ENCODE measurements around the gene PTH1R. TPM values are rescaled to one million over a fixed set of nuclear protein-coding genes. Genes with fewer than 3 reads are reported as not detected.

PTH1R gene
- total and polyA plus RNA-seq, 8 donors: 2.6 to 22.4 (median 3.8) TPM

DNA sequence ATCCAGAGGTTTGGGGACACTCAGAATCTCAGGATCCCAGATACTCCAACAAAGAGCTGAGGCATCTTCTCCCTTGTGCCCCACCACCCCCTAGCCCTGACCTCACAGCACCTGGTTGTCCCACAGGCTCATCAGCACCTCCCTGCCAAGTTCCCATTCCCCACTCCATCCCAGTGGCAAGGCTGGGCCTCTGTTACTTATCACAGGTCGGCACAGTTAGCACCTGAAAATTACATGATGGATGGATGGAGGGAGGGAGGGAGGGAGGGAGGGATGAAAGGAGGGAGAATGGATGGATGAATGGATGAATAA lies 27.1 kb upstream of the PTH1R start:
- Histone ChIP-seq H3K36me3 (no peaks in the 10 kb centered on the region), H3K4me1 (peaks cover 11 to 16% (median 15%) of the 10 kb centered on the region in 4 donors), H3K27ac (no peak overlapping the region), H3K9me3 (no peaks in the 10 kb centered on the region), H3K4me3 (no peak overlapping the region), H3K27me3 (no peaks in the 10 kb centered on the region)
- DNase-seq: peak in 1 of 2 donors; percentile 20
- intact Hi-C loops (cut with DNase I; ENCODE audit: low total_unique reads): no loop called here
- TF ChIP-seq, protein P1, sequence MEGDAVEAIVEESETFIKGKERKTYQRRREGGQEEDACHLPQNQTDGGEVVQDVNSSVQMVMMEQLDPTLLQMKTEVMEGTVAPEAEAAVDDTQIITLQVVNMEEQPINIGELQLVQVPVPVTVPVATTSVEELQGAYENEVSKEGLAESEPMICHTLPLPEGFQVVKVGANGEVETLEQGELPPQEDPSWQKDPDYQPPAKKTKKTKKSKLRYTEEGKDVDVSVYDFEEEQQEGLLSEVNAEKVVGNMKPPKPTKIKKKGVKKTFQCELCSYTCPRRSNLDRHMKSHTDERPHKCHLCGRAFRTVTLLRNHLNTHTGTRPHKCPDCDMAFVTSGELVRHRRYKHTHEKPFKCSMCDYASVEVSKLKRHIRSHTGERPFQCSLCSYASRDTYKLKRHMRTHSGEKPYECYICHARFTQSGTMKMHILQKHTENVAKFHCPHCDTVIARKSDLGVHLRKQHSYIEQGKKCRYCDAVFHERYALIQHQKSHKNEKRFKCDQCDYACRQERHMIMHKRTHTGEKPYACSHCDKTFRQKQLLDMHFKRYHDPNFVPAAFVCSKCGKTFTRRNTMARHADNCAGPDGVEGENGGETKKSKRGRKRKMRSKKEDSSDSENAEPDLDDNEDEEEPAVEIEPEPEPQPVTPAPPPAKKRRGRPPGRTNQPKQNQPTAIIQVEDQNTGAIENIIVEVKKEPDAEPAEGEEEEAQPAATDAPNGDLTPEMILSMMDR (IDR thresholded peaks at IDR 0.05): no peak
- TF ChIP-seq EP300 (IDR thresholded peaks at IDR 0.05) (no peak), POLR2AphosphoS5 (IDR thresholded peaks at IDR 0.05) (no peak), POLR2A (IDR thresholded peaks at IDR 0.05) (no peak)
- 31 to 74% (median 52%) methylated on average over 1 of the region's 1 CpG for WGBS, 5 donors

DNA sequence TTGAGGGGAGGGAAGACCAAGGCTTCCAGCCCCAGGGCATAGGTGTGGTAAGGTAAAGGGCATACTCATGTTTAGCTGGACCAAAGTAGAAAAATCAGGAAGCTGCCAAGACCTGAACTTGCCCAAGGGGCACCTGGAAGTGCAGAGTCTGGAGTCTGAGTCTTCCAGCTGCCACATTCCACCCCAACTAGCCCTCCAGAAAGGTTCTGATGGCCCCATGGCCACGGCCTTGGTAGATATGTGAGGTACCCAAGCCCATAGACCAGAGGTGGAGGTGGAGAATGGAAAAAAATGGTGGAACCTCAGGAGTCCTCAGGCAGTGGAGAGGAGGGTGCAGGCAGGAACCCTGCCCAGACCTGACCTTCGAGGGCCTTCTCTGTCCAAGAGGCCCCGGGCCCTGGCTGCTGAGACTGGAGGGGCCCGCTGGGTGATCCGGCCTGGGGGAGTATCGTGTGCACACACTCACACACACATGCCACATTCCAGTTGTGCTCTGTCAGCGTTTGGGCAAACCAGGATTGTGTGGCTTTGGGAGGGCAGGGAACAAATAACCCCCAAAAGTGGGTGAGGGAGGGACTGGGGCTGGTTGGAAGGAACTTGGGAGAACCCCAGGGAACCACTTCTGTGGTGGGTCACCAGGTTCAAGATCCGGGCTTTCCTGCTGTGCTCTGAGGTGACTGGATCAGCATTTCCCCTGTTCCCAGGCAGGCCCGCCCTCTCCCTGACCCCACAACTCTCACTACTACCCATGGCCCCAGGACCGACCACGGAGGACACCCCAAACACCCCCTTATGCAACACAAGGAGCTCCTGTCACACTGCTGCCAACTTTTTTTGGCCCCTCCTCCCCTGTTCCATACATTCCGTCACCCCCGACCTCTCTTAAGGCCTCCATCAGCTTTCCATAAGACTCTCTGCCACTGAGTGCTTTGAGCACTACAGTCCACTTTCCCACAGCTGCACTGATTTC lies 25.9 kb upstream of the PTH1R start:
- no peak overlapping the region for H3K27ac ChIP-seq
- no peaks in the 10 kb centered on the region for H3K36me3 ChIP-seq
- 78 to 84% (median 81%) methylated on average over 13 of the region's 13 CpGs for WGBS, 5 donors
- peak in 1 of 2 donors; percentile 7 for DNase-seq
- peaks cover 2 to 4% (median 2%) of the 10 kb centered on the region in 4 donors for H3K4me1 ChIP-seq
- H3K9me3 ChIP-seq: no peaks in the 10 kb centered on the region
- TF ChIP-seq POLR2A (IDR thresholded peaks at IDR 0.05) (no peak), EP300 (IDR thresholded peaks at IDR 0.05) (no peak), POLR2AphosphoS5 (IDR thresholded peaks at IDR 0.05) (no peak)
- TF ChIP-seq, protein P1 (IDR thresholded peaks at IDR 0.05): no peak
- intact Hi-C loops (cut with DNase I; ENCODE audit: low total_unique reads): no loop called here
- no peak overlapping the region for H3K4me3 ChIP-seq
- peaks cover 0 to 2% (median 0%) of the 10 kb centered on the region in 3 donors for H3K27me3 ChIP-seq

DNA sequence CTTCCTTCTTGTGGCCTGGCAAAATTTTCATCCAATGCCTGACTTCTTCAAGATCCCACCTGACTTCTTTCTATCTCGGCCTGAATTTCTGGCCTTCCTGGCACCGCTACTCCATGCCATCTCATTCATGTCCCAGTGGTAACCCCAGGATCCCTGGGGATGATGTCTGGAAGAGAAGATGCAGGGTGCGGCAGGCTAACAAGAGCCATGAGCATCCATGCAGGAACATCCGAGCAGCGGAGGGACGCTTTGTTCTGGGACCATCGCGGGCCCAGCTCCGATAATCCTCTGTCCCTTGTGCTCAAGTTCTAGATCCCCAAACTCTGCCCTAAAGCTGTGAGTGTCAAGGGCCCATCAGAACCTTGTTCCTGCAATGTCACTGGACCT lies 25.2 kb upstream of the PTH1R start:
- intact Hi-C loops (cut with DNase I; ENCODE audit: low total_unique reads): no loop called here
- no peak overlapping the region for H3K4me3 ChIP-seq
- no peaks in the 10 kb centered on the region for H3K9me3 ChIP-seq
- DNase-seq: no peak
- H3K27ac ChIP-seq: no peak overlapping the region
- WGBS, 5 donors: 91 to 96% (median 94%) methylated on average over 9 of the region's 9 CpGs
- H3K4me1 ChIP-seq: no peaks in the 10 kb centered on the region
- no peaks in the 10 kb centered on the region for H3K36me3 ChIP-seq
- TF ChIP-seq POLR2A (IDR thresholded peaks at IDR 0.05): no peak
- TF ChIP-seq, protein P1 (IDR thresholded peaks at IDR 0.05): no peak
- TF ChIP-seq POLR2AphosphoS5 (IDR thresholded peaks at IDR 0.05): no peak
- TF ChIP-seq EP300 (IDR thresholded peaks at IDR 0.05): no peak
- peaks cover 0 to 8% (median 0%) of the 10 kb centered on the region in 3 donors for H3K27me3 ChIP-seq

DNA sequence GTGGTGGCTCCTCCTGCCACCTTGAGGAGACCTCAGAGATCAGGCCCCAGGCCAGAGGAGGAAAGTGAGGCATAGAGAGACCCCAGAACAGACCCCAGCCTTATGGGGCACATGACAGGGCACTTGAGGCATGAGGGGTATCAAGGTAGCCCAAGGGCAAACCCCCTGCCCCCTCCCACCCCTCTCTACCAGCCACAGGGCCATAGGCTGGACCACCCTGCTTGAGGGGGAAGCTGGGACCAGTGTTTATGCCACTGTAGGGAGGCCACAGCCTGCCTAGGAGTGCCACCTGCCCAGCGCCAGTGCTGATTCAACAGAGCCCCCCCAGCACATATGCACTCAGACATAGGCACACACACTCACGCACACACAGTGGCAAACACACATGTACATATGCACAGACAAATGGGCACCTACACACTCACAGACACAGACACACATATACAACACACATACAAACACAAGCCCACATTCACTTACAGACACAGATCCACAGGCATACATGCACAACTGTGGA lies 24.6 kb upstream of the PTH1R start:
- H3K36me3 ChIP-seq: no peaks in the 10 kb centered on the region
- H3K4me1 ChIP-seq: no peaks in the 10 kb centered on the region
- WGBS, 5 donors: 84 to 100% (median 93%) methylated on average over 1 to 2 of the region's 2 CpGs
- no peak for DNase-seq
- peaks cover 0 to 12% (median 0%) of the 10 kb centered on the region in 3 donors for H3K27me3 ChIP-seq
- intact Hi-C loops (cut with DNase I; ENCODE audit: low total_unique reads): no loop called here
- H3K27ac ChIP-seq: no peak overlapping the region
- TF ChIP-seq, protein P1 (IDR thresholded peaks at IDR 0.05): no peak
- TF ChIP-seq POLR2AphosphoS5 (IDR thresholded peaks at IDR 0.05): no peak
- TF ChIP-seq POLR2A (IDR thresholded peaks at IDR 0.05): no peak
- no peak for TF ChIP-seq EP300 (IDR thresholded peaks at IDR 0.05)
- no peaks in the 10 kb centered on the region for H3K9me3 ChIP-seq
- no peak overlapping the region for H3K4me3 ChIP-seq

All from stomach (tissue), 9 donors.